CD14-positive monocyte (primary cell): Measurements from ENCODE around the gene UNC5C. TPM values are rescaled to one million over a fixed set of nuclear protein-coding genes. Genes with fewer than 3 reads are reported as not detected.

Experiments
- DNase-seq, 3 donors: peaks; one replicate each; pipeline ENCODE4 v3.0.0-alpha.2; 2011 to 2022
- H2AFZ ChIP-seq: 2 replicates; pipeline ENCODE4 v1.6.0; 2012; ENCODE audit warnings: mild to moderate bottlenecking, low read depth, low read length, inconsistent platforms; ENCODE audit not compliant: insufficient read depth, poor library complexity, severe bottlenecking
- H3K27ac ChIP-seq, 2 donors: 1 replicate in 1 of 2; 2 replicates in 1 of 2; pipeline ENCODE4 v1.5.1; 2012 to 2013; ENCODE audit warnings: low read length in 2 of 2, control low read depth in 1 of 2, inconsistent platforms in 1 of 2, low read depth in 1 of 2, mild to moderate bottlenecking in 1 of 2
- H3K27me3 ChIP-seq, 2 donors: one replicate each; pipeline versions ENCODE4 v1.6.0 to v1.6.1; 2011 to 2013; ENCODE audit warnings: low read length in 2 of 2; ENCODE audit not compliant: control insufficient read depth in 2 of 2, insufficient read depth in 2 of 2
- H3K36me3 ChIP-seq, 2 donors: replicated peaks in 1 of 2; 1 replicate in 1 of 2; 2 replicates in 1 of 2; pipeline versions ENCODE4 v1.5.1 to v1.6.1; 2012 to 2013; ENCODE audit warnings: low read length in 2 of 2, control low read depth in 1 of 2, inconsistent platforms in 1 of 2, mild to moderate bottlenecking in 1 of 2; ENCODE audit not compliant: insufficient read depth in 2 of 2, control insufficient read depth in 1 of 2
- H3K4me1 ChIP-seq, 2 donors: 1 replicate in 1 of 2; 2 replicates in 1 of 2; pipeline versions ENCODE4 v1.5.1 to v1.6.1; 2012 to 2013; ENCODE audit warnings: low read length in 2 of 2, control low read depth in 1 of 2, inconsistent platforms in 1 of 2, mild to moderate bottlenecking in 1 of 2, moderate library complexity in 1 of 2; ENCODE audit not compliant: insufficient read depth in 2 of 2, control insufficient read depth in 1 of 2
- H3K4me2 ChIP-seq: replicated peaks from 2 replicates; pipeline ENCODE3; 2012; ENCODE audit warnings: low read length, moderate library complexity, mild to moderate bottlenecking; ENCODE audit not compliant: poor library complexity, severe bottlenecking; ENCODE audit errors: extremely low read depth
- H3K4me3 ChIP-seq, 3 experiments: fragments of 200-600 bp in 1 of 3; sonication (generic) in 1 of 3; replicated peaks in 1 of 3; 1 replicate in 2 of 3; 2 replicates in 1 of 3; pipeline ENCODE4 v1.5.1; 2011 to 2013; ENCODE audit warnings: low read length in 3 of 3, mild to moderate bottlenecking in 3 of 3, control low read depth in 2 of 3, low read depth in 2 of 3, inconsistent platforms in 1 of 3, moderate library complexity in 1 of 3
- H3K79me2 ChIP-seq: 2 replicates; pipeline ENCODE4 v1.6.0; 2012; ENCODE audit warnings: mild to moderate bottlenecking, control low read depth, inconsistent platforms, low read length, moderate library complexity; ENCODE audit not compliant: insufficient read depth
- H3K9ac ChIP-seq: 2 replicates; pipeline ENCODE4 v1.6.0; 2017; ENCODE audit warnings: low read length, mild to moderate bottlenecking; ENCODE audit not compliant: insufficient read depth, poor library complexity, severe bottlenecking
- H3K9me3 ChIP-seq, 2 donors: replicated peaks in 1 of 2; 1 replicate in 1 of 2; 2 replicates in 1 of 2; pipeline versions ENCODE4 v1.5.1 to v1.6.1; 2012 to 2013; ENCODE audit warnings: low read length in 2 of 2, control low read depth in 1 of 2; ENCODE audit not compliant: control insufficient read depth in 1 of 2, insufficient read depth in 1 of 2
- H4K20me1 ChIP-seq: 2 replicates; pipeline ENCODE4 v1.6.0; 2012; ENCODE audit warnings: mild to moderate bottlenecking, low read length, control low read depth, moderate library complexity; ENCODE audit not compliant: insufficient read depth
- H3K27ac Mint-ChIP-seq, 7 donors: one replicate each; pipeline ENCODE4 v1.8.0; 2020; ENCODE audit warnings: mild to moderate bottlenecking in 7 of 7, mixed read lengths in 7 of 7, moderate library complexity in 6 of 7, inconsistent platforms in 2 of 7
- H3K27me3 Mint-ChIP-seq, 3 donors: one replicate each; pipeline ENCODE4 v1.8.0; 2021 to 2022; ENCODE audit warnings: low read depth in 3 of 3, mild to moderate bottlenecking in 3 of 3, mixed read lengths in 3 of 3, moderate library complexity in 3 of 3, inconsistent platforms in 1 of 3
- H3K36me3 Mint-ChIP-seq, 2 donors: one replicate each; pipeline ENCODE4 v1.8.0; 2020; ENCODE audit warnings: mixed read lengths in 2 of 2, inconsistent platforms in 1 of 2, mild to moderate bottlenecking in 1 of 2
- H3K4me1 Mint-ChIP-seq: one replicate; pipeline ENCODE4 v1.8.0; 2020; ENCODE audit warnings: mild to moderate bottlenecking, mixed read lengths
- H3K4me3 Mint-ChIP-seq, 2 donors: one replicate each; pipeline ENCODE4 v1.8.0; 2020; ENCODE audit warnings: mild to moderate bottlenecking in 2 of 2, mixed read lengths in 2 of 2, moderate library complexity in 1 of 2
- H3K9me3 Mint-ChIP-seq, 7 donors: one replicate each; pipeline ENCODE4 v1.8.0; 2020 to 2022; ENCODE audit warnings: mixed read lengths in 7 of 7, mild to moderate bottlenecking in 6 of 7, moderate library complexity in 6 of 7, inconsistent platforms in 2 of 7
- CTCF ChIP-seq: fragments of 200-600 bp; IDR thresholded peaks from one replicate; pipeline ENCODE4 v1.8.0; 2022; ENCODE audit warnings: antibody characterized with exemption, mild to moderate bottlenecking
- WGBS: methylation state at CpG from one replicate; pipeline ENCODE4 v1.1.5; 2013; ENCODE audit warnings: missing lambda C conversion rate; ENCODE audit not compliant: insufficient coverage; 5-methylcytosine and 5-hydroxymethylcytosine counted together
- intact Hi-C, 2 donors: fragments of 100-400 bp; cut with micrococcal nuclease; formaldehyde crosslinking; loops; one replicate each; pipeline versions ENCODE4 v1.15.0 to v1.15.1; 2023
- polyA plus RNA-seq, 3 donors: library from polyadenylated mRNA; depleted of rRNA in 1 of 3; unstranded in 2 of 3; stranded (reverse) in 1 of 3; fragments of 300-500 nt in 2 of 3; fragments of >200 nt in 1 of 3; fragmentation: Illumina TruSeq in 2 of 3; gene quantifications; 1 replicate in 2 of 3; 2 replicates in 1 of 3; pipeline ENCODE4 v1.2.3, GENCODE V29; 2012 to 2021

UNC5C gene
- polyA plus RNA-seq, 3 donors, result 0.03 TPM; not detected in 2

GRCh38 chr4:95358421-95358820 lies 190.4 kb downstream of the UNC5C start:
- Histone ChIP-seq H3K27me3 (no peaks in the 10 kb centered on the region), H3K9ac (no peak overlapping the region), H3K36me3 (no peaks in the 10 kb centered on the region), H3K9me3 (no peaks in the 10 kb centered on the region), H3K27ac (no peak overlapping the region), H4K20me1 (no peaks in the 10 kb centered on the region), H3K4me2 (no peak overlapping the region), H3K4me3 (no peak overlapping the region), H2AFZ (no peak overlapping the region), H3K79me2 (no peaks in the 10 kb centered on the region), H3K4me1 (no peaks in the 10 kb centered on the region)
- Mint-ChIP-seq H3K27ac (no peak overlapping the region), H3K36me3 (no peaks in the 10 kb centered on the region), H3K27me3 (no peaks in the 10 kb centered on the region), H3K9me3 (peaks cover 0 to 6% (median 0%) of the 10 kb centered on the region in 7 donors), H3K4me1 (no peaks in the 10 kb centered on the region), H3K4me3 (no peak overlapping the region)
- intact Hi-C loops, result no loop called here
- no peak for DNase-seq
- WGBS, result no CpG with 5 or more reads among the region's 1 CpG
- no peak for TF ChIP-seq CTCF

DNA sequence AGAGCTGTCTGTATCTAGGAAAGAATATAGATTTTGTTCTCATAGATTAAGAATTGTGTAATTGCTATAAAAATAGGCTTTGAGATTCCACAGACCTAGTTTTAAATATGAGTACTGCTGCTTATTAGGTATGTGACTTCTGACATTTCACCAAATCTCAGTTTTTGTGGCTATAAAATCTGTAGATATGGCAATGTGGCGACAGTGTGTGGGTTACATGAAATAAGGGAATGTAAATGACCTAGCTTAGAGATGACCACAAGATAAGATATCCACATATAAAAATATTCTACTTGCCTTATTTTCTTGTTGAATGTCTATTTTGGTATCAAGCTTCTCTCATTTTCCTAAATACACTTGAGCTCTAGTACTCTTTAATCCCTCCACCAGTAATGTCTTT lies 193.8 kb downstream of the UNC5C start:
- Histone ChIP-seq H3K27me3 (no peaks in the 10 kb centered on the region), H3K79me2 (no peaks in the 10 kb centered on the region), H3K27ac (no peak overlapping the region), H3K9me3 (no peaks in the 10 kb centered on the region), H3K36me3 (no peaks in the 10 kb centered on the region), H3K4me1 (no peaks in the 10 kb centered on the region), H3K4me2 (no peak overlapping the region), H2AFZ (no peak overlapping the region), H4K20me1 (no peaks in the 10 kb centered on the region), H3K9ac (no peak overlapping the region), H3K4me3 (no peak overlapping the region)
- no peaks in the 10 kb centered on the region for H3K27me3 Mint-ChIP-seq
- no CpG with 5 or more reads among the region's 1 CpG for WGBS
- no peak overlapping the region for H3K27ac Mint-ChIP-seq
- H3K9me3 Mint-ChIP-seq, result peaks cover 0 to 6% (median 1%) of the 10 kb centered on the region in 7 donors
- no peak for DNase-seq
- H3K36me3 Mint-ChIP-seq, result no peaks in the 10 kb centered on the region
- no peak overlapping the region for H3K4me3 Mint-ChIP-seq
- intact Hi-C loops, result no loop called here
- H3K4me1 Mint-ChIP-seq, result no peaks in the 10 kb centered on the region
- no peak for TF ChIP-seq CTCF
